Astrocyte (in vitro differentiated cells and primary cell): ENCODE results near the gene C11orf58.

Source experiments
- CTCF ChIP-seq: IDR thresholded peaks from 2 replicates; pipeline ENCODE4 v1.5.1; 2011; ENCODE audit warnings: low read depth, mild to moderate bottlenecking, inconsistent platforms, low read length, moderate library complexity; ENCODE audit not compliant: insufficient read depth
- EZH2 ChIP-seq: IDR thresholded peaks from 2 replicates; pipeline ENCODE4 v1.6.1; 2012; ENCODE audit warnings: mild to moderate bottlenecking, low read length, inconsistent platforms; ENCODE audit not compliant: insufficient read depth

- TF ChIP-seq CTCF (no peak), EZH2 (no peak)
These were observed 24.9 kb upstream of the C11orf58 start for GRCh38 chr11:16713594-16713993.
